SK-N-SH treated with all-trans-retinoic acid at 6 μM for 48 hours (cell line): ENCODE data around the gene CLTCL1.

ENCODE experiments used
- ATAC-seq: fragments of 200-7000 bp; cut with Tn5 transposase; 3 replicates; pipeline ENCODE4 v1.9.1; 2020; ENCODE audit warnings: mild to moderate bottlenecking, moderate library complexity
- ARNTL ChIP-seq: fragments of 450-650 bp; formaldehyde crosslinking; IDR thresholded peaks from 2 replicates; pipeline ENCODE4 v1.5.0; 2020; ENCODE audit warnings: low read depth, mild to moderate bottlenecking, moderate library complexity, borderline replicate concordance
- BACH2 ChIP-seq: fragments of 250-450 bp; sonication (Bioruptor Pico); IDR thresholded peaks from 2 replicates; pipeline ENCODE4 v1.9.0; 2021; ENCODE audit warnings: mild to moderate bottlenecking, borderline replicate concordance
- CREB5 ChIP-seq: fragments of 250-450 bp; sonication (Bioruptor Pico); IDR thresholded peaks from 2 replicates; pipeline ENCODE4 v1.5.1; 2020; ENCODE audit warnings: low read depth, mild to moderate bottlenecking, moderate library complexity
- CSDC2 ChIP-seq: fragments of 250-450 bp; sonication (Bioruptor Pico); IDR thresholded peaks from 2 replicates; pipeline ENCODE4 v1.5.0; 2020; ENCODE audit warnings: mild to moderate bottlenecking, moderate library complexity
- ESRRG ChIP-seq: fragments of 250-450 bp; sonication (Bioruptor Pico); IDR thresholded peaks from 2 replicates; pipeline ENCODE4 v1.6.1; 2021; ENCODE audit warnings: mild to moderate bottlenecking
- GLIS3 ChIP-seq: fragments of 250-450 bp; sonication (Bioruptor Pico); IDR thresholded peaks from 2 replicates; pipeline ENCODE4 v1.5.0; 2020; ENCODE audit warnings: mild to moderate bottlenecking, moderate library complexity
- ISL1 ChIP-seq: fragments of 250-450 bp; sonication (Bioruptor Pico); IDR thresholded peaks from 2 replicates; pipeline ENCODE4 v2.1.2; 2022; ENCODE audit warnings: mild to moderate bottlenecking, moderate library complexity
- OSR1 ChIP-seq: fragments of 250-450 bp; sonication (Bioruptor Pico); IDR thresholded peaks from 2 replicates; pipeline ENCODE4 v1.8.0; 2022; ENCODE audit warnings: moderate library complexity, mild to moderate bottlenecking, inconsistent platforms
- POU6F1 ChIP-seq: fragments of 250-450 bp; sonication (Bioruptor Pico); IDR thresholded peaks from 2 replicates; pipeline ENCODE4 v1.8.0; 2021; ENCODE audit warnings: low read depth, mild to moderate bottlenecking, moderate library complexity, borderline replicate concordance
- PPARA ChIP-seq: fragments of 250-450 bp; sonication (Bioruptor Pico); IDR thresholded peaks from 2 replicates; pipeline ENCODE4 v1.5.0; 2020; ENCODE audit warnings: mild to moderate bottlenecking, borderline replicate concordance
- RARB ChIP-seq: fragments of 250-450 bp; sonication (Bioruptor Pico); IDR thresholded peaks from 2 replicates; pipeline ENCODE4 v1.8.0; 2021; ENCODE audit warnings: mild to moderate bottlenecking, moderate library complexity
- TCF4 ChIP-seq: fragments of 250-450 bp; sonication (Bioruptor Pico); IDR thresholded peaks from 2 replicates; pipeline ENCODE4 v1.8.0; 2021; ENCODE audit warnings: mild to moderate bottlenecking, moderate library complexity, borderline replicate concordance
- TOX ChIP-seq: fragments of 250-450 bp; sonication (Bioruptor Pico); IDR thresholded peaks from 2 replicates; pipeline ENCODE4 v1.8.0; 2021; ENCODE audit warnings: mild to moderate bottlenecking, moderate library complexity, borderline replicate concordance
- TSHZ2 ChIP-seq: fragments of 250-450 bp; sonication (Bioruptor Pico); IDR thresholded peaks from 2 replicates; pipeline ENCODE4 v1.5.0; 2020; ENCODE audit warnings: mild to moderate bottlenecking, moderate library complexity
- ZC3H10 ChIP-seq: fragments of 250-450 bp; sonication (Bioruptor Pico); IDR thresholded peaks from 2 replicates; pipeline ENCODE4 v1.5.1; 2021; ENCODE audit warnings: mild to moderate bottlenecking, moderate library complexity
- ZFP3 ChIP-seq: fragments of 250-450 bp; sonication (Bioruptor Pico); IDR thresholded peaks from 2 replicates; pipeline ENCODE4 v1.5.0; 2020; ENCODE audit warnings: mild to moderate bottlenecking, moderate library complexity
- ZFP30 ChIP-seq: fragments of 450-650 bp; formaldehyde crosslinking; IDR thresholded peaks from 2 replicates; pipeline ENCODE4 v1.5.0; 2022; ENCODE audit warnings: mild to moderate bottlenecking, moderate library complexity
- ZNF565 ChIP-seq: fragments of 450-650 bp; formaldehyde crosslinking; conservative IDR thresholded peaks from 2 replicates; pipeline ENCODE4 v1.5.0; 2020; ENCODE audit warnings: low read depth, mild to moderate bottlenecking, moderate library complexity
- ZNF70 ChIP-seq: fragments of 450-650 bp; formaldehyde crosslinking; IDR thresholded peaks from 2 replicates; pipeline ENCODE4 v1.5.0; 2020; ENCODE audit warnings: mild to moderate bottlenecking, moderate library complexity
- ZNF8 ChIP-seq: fragments of 450-650 bp; formaldehyde crosslinking; IDR thresholded peaks from 2 replicates; pipeline ENCODE4 v1.5.0; 2020; ENCODE audit warnings: mild to moderate bottlenecking, moderate library complexity

The CLTCL1 gene

GRCh38 chr22:19150482-19151328, 140.8 kb downstream of the CLTCL1 start:
- no peak for ATAC-seq
- no peak for TF ChIP-seq OSR1 (CRISPR knock-in tag)
- TF ChIP-seq PPARA (CRISPR knock-in tag), result no peak
- no peak for TF ChIP-seq TSHZ2 (CRISPR knock-in tag)

GRCh38 chr22:19149991-19150390, 141.5 kb downstream of the CLTCL1 start, which contains the start of gene GSC2:
Gene GSC2 (minus strand): TSS chr22:19150292. CDS start chr22:19150283, 9 bp downstream.
- no peak for ATAC-seq
- TF ChIP-seq RARB (CRISPR knock-in tag), result no peak
- no peak for TF ChIP-seq BACH2 (CRISPR knock-in tag)
- no peak for TF ChIP-seq ISL1
- TF ChIP-seq ARNTL, result no peak
- no peak for TF ChIP-seq ZNF70 (CRISPR knock-in tag)
- TF ChIP-seq ZNF8, result no peak
- no peak for TF ChIP-seq ZFP3 (CRISPR knock-in tag)
- TF ChIP-seq PPARA (CRISPR knock-in tag), result no peak

GRCh38 chr22:19149047-19149883, 142.3 kb downstream of the CLTCL1 start:
- no peak for TF ChIP-seq ESRRG (CRISPR knock-in tag)
- no peak for TF ChIP-seq ARNTL
- no peak for TF ChIP-seq GLIS3
- no peak for TF ChIP-seq TOX (CRISPR knock-in tag)
- no peak for TF ChIP-seq ZNF70 (CRISPR knock-in tag)
- ATAC-seq, result no peak

- no peak for ATAC-seq
- TF ChIP-seq ZNF565 (CRISPR knock-in tag) (no peak), ZNF70 (CRISPR knock-in tag) (no peak), CSDC2 (CRISPR knock-in tag) (no peak), TOX (CRISPR knock-in tag) (no peak), TCF4 (CRISPR knock-in tag) (no peak), OSR1 (CRISPR knock-in tag) (no peak), ARNTL (no peak), ZC3H10 (CRISPR knock-in tag) (no peak), POU6F1 (CRISPR knock-in tag) (no peak), ISL1 (no peak), ZNF8 (no peak), GLIS3 (no peak), ZFP30 (no peak), RARB (CRISPR knock-in tag) (no peak), TSHZ2 (CRISPR knock-in tag) (no peak), ESRRG (CRISPR knock-in tag) (no peak), CREB5 (CRISPR knock-in tag) (no peak)
These were observed 143.0 kb downstream of the CLTCL1 start for GRCh38 chr22:19148417-19149046.
